ENCODE results near the gene IGF2BP2. TPM values are rescaled to one million over a fixed set of nuclear protein-coding genes. Genes with fewer than 3 reads are reported as not detected.

Gene IGF2BP2
- total RNA-seq, 1 experiment from 2014 or later: 66.2 TPM

GRCh38 chr3:185793381-185793780 lies 31.5 kb downstream of the IGF2BP2 start:
- CTCF ChIA-PET: no interaction called here
- no peak for TF ChIP-seq EZH2 (IDR thresholded peaks at IDR 0.05; ENCODE audit: borderline replicate concordance, low read depth, low read length, poor library complexity, severe bottlenecking)
- TF ChIP-seq CTCF (conservative IDR thresholded peaks at IDR 0.05; ENCODE audit: low read depth, low read length): no peak
- POLR2A ChIA-PET (ENCODE audit: low non-redundant PET): no interaction called here

GRCh38 chr3:185792955-185793354 lies 31.9 kb downstream of the IGF2BP2 start:
- Histone ChIP-seq H3K27ac (ENCODE audit: low read depth, low read length, poor library complexity, severe bottlenecking) (no peak overlapping the region), H3K4me1 (ENCODE audit: insufficient read depth, low read length, poor library complexity, severe bottlenecking) (peaks cover 12% of the 10 kb centered on the region), H3K9me3 (ENCODE audit: low read depth, low read length, poor library complexity, severe bottlenecking) (no peaks in the 10 kb centered on the region), H3K4me3 (ENCODE audit: low read depth, low read length, poor library complexity, severe bottlenecking) (no peak overlapping the region), H3K36me3 (ENCODE audit: insufficient read depth, low read length, poor library complexity, severe bottlenecking) (no peaks in the 10 kb centered on the region), H3K27me3 (replicated peaks; ENCODE audit: insufficient read depth, low read depth, low read length, poor library complexity) (no peaks in the 10 kb centered on the region)
- BruUV-seq (replicated peaks): no TSS peak
- POLR2A ChIA-PET (ENCODE audit: low non-redundant PET): no interaction called here
- CTCF ChIA-PET: no interaction called here
- intact Hi-C loops (cut with micrococcal nuclease; ENCODE audit: unreplicated experiment): no loop called here
- no peak for DNase-seq (ENCODE audit: low spot score)
- TF ChIP-seq EZH2 (IDR thresholded peaks at IDR 0.05; ENCODE audit: borderline replicate concordance, low read depth, low read length, poor library complexity, severe bottlenecking): no peak
- no peak for TF ChIP-seq CTCF (conservative IDR thresholded peaks at IDR 0.05; ENCODE audit: low read depth, low read length)

More at GRCh38 chr3:185793381-185793780, 31.5 kb downstream of the IGF2BP2 start:
- DNase-seq (ENCODE audit: low spot score): no peak
- Histone ChIP-seq H3K27ac (ENCODE audit: low read depth, low read length, poor library complexity, severe bottlenecking) (no peak overlapping the region), H3K4me3 (ENCODE audit: low read depth, low read length, poor library complexity, severe bottlenecking) (no peak overlapping the region), H3K9me3 (ENCODE audit: low read depth, low read length, poor library complexity, severe bottlenecking) (no peaks in the 10 kb centered on the region), H3K4me1 (ENCODE audit: insufficient read depth, low read length, poor library complexity, severe bottlenecking) (peaks cover 16% of the 10 kb centered on the region), H3K36me3 (ENCODE audit: insufficient read depth, low read length, poor library complexity, severe bottlenecking) (no peaks in the 10 kb centered on the region), H3K27me3 (replicated peaks; ENCODE audit: insufficient read depth, low read depth, low read length, poor library complexity) (no peaks in the 10 kb centered on the region)
- intact Hi-C loops (cut with micrococcal nuclease; ENCODE audit: unreplicated experiment): no loop called here
- no TSS peak for BruUV-seq (replicated peaks)

- no peaks in the 10 kb centered on the region for H3K9me3 ChIP-seq (ENCODE audit: low read depth, low read length, poor library complexity, severe bottlenecking)
- H3K36me3 ChIP-seq (ENCODE audit: insufficient read depth, low read length, poor library complexity, severe bottlenecking): no peaks in the 10 kb centered on the region
- no peak overlapping the region for H3K27ac ChIP-seq (ENCODE audit: low read depth, low read length, poor library complexity, severe bottlenecking)
- H3K4me3 ChIP-seq (ENCODE audit: low read depth, low read length, poor library complexity, severe bottlenecking): no peak overlapping the region
- ChIA-PET CTCF (no interaction called here), POLR2A (ENCODE audit: low non-redundant PET) (no interaction called here)
- no peak for DNase-seq (ENCODE audit: low spot score)
- H3K27me3 ChIP-seq (replicated peaks; ENCODE audit: insufficient read depth, low read depth, low read length, poor library complexity): no peaks in the 10 kb centered on the region
- peaks cover 8% of the 10 kb centered on the region for H3K4me1 ChIP-seq (ENCODE audit: insufficient read depth, low read length, poor library complexity, severe bottlenecking)
- intact Hi-C loops (cut with micrococcal nuclease; ENCODE audit: unreplicated experiment): no loop called here
- BruUV-seq (replicated peaks): no TSS peak
- TF ChIP-seq EZH2 (IDR thresholded peaks at IDR 0.05; ENCODE audit: borderline replicate concordance, low read depth, low read length, poor library complexity, severe bottlenecking) (no peak), CTCF (conservative IDR thresholded peaks at IDR 0.05; ENCODE audit: low read depth, low read length) (no peak)
Observed at GRCh38 chr3:185789891-185790830, 34.7 kb downstream of the IGF2BP2 start.

Data from A673 (cell line).